ENCODE results near the gene MPC1.

Gene MPC1

GRCh38 chr6:166415306-166415705, 32.6 kb upstream of the MPC1 start:
- no peaks in the 10 kb centered on the region for H3K9me3 ChIP-seq (replicated peaks; ENCODE audit: insufficient read depth, low read length)
- no peak overlapping the region for H3K4me3 ChIP-seq (ENCODE audit: low read length)
- H3K79me2 ChIP-seq (ENCODE audit: low read length) = no peaks in the 10 kb centered on the region
- no peaks in the 10 kb centered on the region for H3K9me2 ChIP-seq (replicated peaks; ENCODE audit: insufficient read depth, low read length)
- DNase-seq = no peak
- no peak overlapping the region for H2AFZ ChIP-seq (ENCODE audit: low read length)
- TF ChIP-seq EZH2 (optimal IDR thresholded peaks at IDR 0.05; ENCODE audit: low read depth, low read length) (no peak), EZH2phosphoT487 (IDR thresholded peaks at IDR 0.05; ENCODE audit: low read length) (no peak), CTCF (IDR thresholded peaks at IDR 0.05; ENCODE audit: low read length) (no peak)
- no peaks in the 10 kb centered on the region for H3K27me3 ChIP-seq (replicated peaks; ENCODE audit: insufficient read depth, low read length)
- H3K4me2 ChIP-seq (ENCODE audit: low read depth, low read length) = no peak overlapping the region
- H3F3A ChIP-seq (ENCODE audit: insufficient read depth, low read length) = peaks cover 14% of the 10 kb centered on the region
- H3K27ac ChIP-seq (ENCODE audit: low read length) = no peak overlapping the region
- no peaks in the 10 kb centered on the region for H3K36me3 ChIP-seq (replicated peaks; ENCODE audit: insufficient read depth, low read length)
- H3K9ac ChIP-seq (ENCODE audit: low read length) = no peak overlapping the region
- peaks cover 19% of the 10 kb centered on the region for H3K4me1 ChIP-seq (ENCODE audit: low read length)
- H4K20me1 ChIP-seq (ENCODE audit: insufficient read depth, low read length) = no peaks in the 10 kb centered on the region

GRCh38 chr6:166413491-166413951, 30.8 kb upstream of the MPC1 start:
- Histone ChIP-seq H3K9me3 (replicated peaks; ENCODE audit: insufficient read depth, low read length) (no peaks in the 10 kb centered on the region), H3K4me2 (ENCODE audit: low read depth, low read length) (no peak overlapping the region), H3K9me2 (replicated peaks; ENCODE audit: insufficient read depth, low read length) (no peaks in the 10 kb centered on the region), H3K36me3 (replicated peaks; ENCODE audit: insufficient read depth, low read length) (no peaks in the 10 kb centered on the region), H3K9ac (ENCODE audit: low read length) (no peak overlapping the region), H4K20me1 (ENCODE audit: insufficient read depth, low read length) (no peaks in the 10 kb centered on the region), H3K4me1 (ENCODE audit: low read length) (peaks cover 3% of the 10 kb centered on the region), H3K79me2 (ENCODE audit: low read length) (no peaks in the 10 kb centered on the region), H3K27me3 (replicated peaks; ENCODE audit: insufficient read depth, low read length) (no peaks in the 10 kb centered on the region), H3F3A (ENCODE audit: insufficient read depth, low read length) (no peaks in the 10 kb centered on the region), H3K27ac (ENCODE audit: low read length) (no peak overlapping the region), H3K4me3 (ENCODE audit: low read length) (no peak overlapping the region), H2AFZ (ENCODE audit: low read length) (no peak overlapping the region)
- no peak for TF ChIP-seq CTCF (IDR thresholded peaks at IDR 0.05; ENCODE audit: low read length)
- no peak for TF ChIP-seq EZH2phosphoT487 (IDR thresholded peaks at IDR 0.05; ENCODE audit: low read length)
- no peak for TF ChIP-seq EZH2 (optimal IDR thresholded peaks at IDR 0.05; ENCODE audit: low read depth, low read length)
- DNase-seq = no peak

GRCh38 chr6:166412911-166413384, 30.2 kb upstream of the MPC1 start:
- no peak overlapping the region for H2AFZ ChIP-seq (ENCODE audit: low read length)
- no peaks in the 10 kb centered on the region for H4K20me1 ChIP-seq (ENCODE audit: insufficient read depth, low read length)
- no peak overlapping the region for H3K4me3 ChIP-seq (ENCODE audit: low read length)
- no peaks in the 10 kb centered on the region for H3F3A ChIP-seq (ENCODE audit: insufficient read depth, low read length)
- H3K9ac ChIP-seq (ENCODE audit: low read length) = no peak overlapping the region
- TF ChIP-seq EZH2 (optimal IDR thresholded peaks at IDR 0.05; ENCODE audit: low read depth, low read length) (no peak), CTCF (IDR thresholded peaks at IDR 0.05; ENCODE audit: low read length) (no peak), EZH2phosphoT487 (IDR thresholded peaks at IDR 0.05; ENCODE audit: low read length) (no peak)
- no peaks in the 10 kb centered on the region for H3K27me3 ChIP-seq (replicated peaks; ENCODE audit: insufficient read depth, low read length)
- H3K4me1 ChIP-seq (ENCODE audit: low read length) = no peaks in the 10 kb centered on the region
- no peak for DNase-seq
- H3K79me2 ChIP-seq (ENCODE audit: low read length) = no peaks in the 10 kb centered on the region
- H3K4me2 ChIP-seq (ENCODE audit: low read depth, low read length) = no peak overlapping the region
- H3K9me2 ChIP-seq (replicated peaks; ENCODE audit: insufficient read depth, low read length) = no peaks in the 10 kb centered on the region
- no peak overlapping the region for H3K27ac ChIP-seq (ENCODE audit: low read length)
- no peaks in the 10 kb centered on the region for H3K9me3 ChIP-seq (replicated peaks; ENCODE audit: insufficient read depth, low read length)
- no peaks in the 10 kb centered on the region for H3K36me3 ChIP-seq (replicated peaks; ENCODE audit: insufficient read depth, low read length)
